HEK293 (cell line): Measurements from ENCODE around the gene ELAPOR1.

Experiments
- BCL11A ChIP-seq: fragments of 450-650 bp; formaldehyde crosslinking; IDR thresholded peaks from 2 replicates; pipeline ENCODE4 v1.5.1; 2016; ENCODE audit warnings: low read depth, missing biosample characterization, missing genetic modification characterization
- PRDM6 ChIP-seq: fragments of 450-650 bp; formaldehyde crosslinking; IDR thresholded peaks from 2 replicates; pipeline ENCODE4 v1.5.1; 2017; ENCODE audit warnings: missing biosample characterization, missing genetic modification characterization
- REST ChIP-seq: fragments of 450-650 bp; formaldehyde crosslinking; IDR thresholded peaks from 2 replicates; pipeline ENCODE4 v1.5.1; 2016; ENCODE audit warnings: missing biosample characterization, missing genetic modification characterization
- ZBTB20 ChIP-seq: fragments of 450-650 bp; formaldehyde crosslinking; IDR thresholded peaks from 2 replicates; pipeline ENCODE4 v1.5.1; 2016; ENCODE audit warnings: missing biosample characterization, missing genetic modification characterization
- ZBTB21 ChIP-seq: fragments of 450-650 bp; formaldehyde crosslinking; IDR thresholded peaks from 2 replicates; pipeline ENCODE4 v1.5.1; 2017; ENCODE audit warnings: missing biosample characterization, missing genetic modification characterization
- ZBTB7A ChIP-seq: fragments of 450-650 bp; formaldehyde crosslinking; IDR thresholded peaks from 2 replicates; pipeline ENCODE4 v1.5.1; 2016; ENCODE audit warnings: low read depth, missing biosample characterization, missing genetic modification characterization
- ZFHX2 ChIP-seq: fragments of 450-650 bp; formaldehyde crosslinking; conservative IDR thresholded peaks from 2 replicates; pipeline ENCODE4 v1.5.1; 2016; ENCODE audit warnings: missing biosample characterization, missing genetic modification characterization
- ZNF148 ChIP-seq: fragments of 450-650 bp; formaldehyde crosslinking; IDR thresholded peaks from 2 replicates; pipeline ENCODE4 v1.5.0; 2017; ENCODE audit warnings: missing biosample characterization, missing genetic modification characterization, borderline replicate concordance
- ZNF16 ChIP-seq: fragments of 450-650 bp; formaldehyde crosslinking; IDR thresholded peaks from 2 replicates; pipeline ENCODE4 v1.5.1; 2016; ENCODE audit warnings: low read depth, missing biosample characterization, missing genetic modification characterization
- ZNF174 ChIP-seq: fragments of 450-650 bp; formaldehyde crosslinking; IDR thresholded peaks from 2 replicates; pipeline ENCODE4 v1.5.0; 2017; ENCODE audit warnings: missing biosample characterization, mild to moderate bottlenecking, missing genetic modification characterization
- ZNF175 ChIP-seq: fragments of 450-650 bp; formaldehyde crosslinking; IDR thresholded peaks from 2 replicates; pipeline ENCODE4 v1.5.1; 2016; ENCODE audit warnings: missing biosample characterization, missing genetic modification characterization
- ZNF221 ChIP-seq: fragments of 450-650 bp; formaldehyde crosslinking; IDR thresholded peaks from 2 replicates; pipeline ENCODE4 v1.5.1; 2017; ENCODE audit warnings: missing biosample characterization, missing genetic modification characterization, borderline replicate concordance
- ZNF239 ChIP-seq: fragments of 450-650 bp; formaldehyde crosslinking; IDR thresholded peaks from 2 replicates; pipeline ENCODE4 v1.5.1; 2016; ENCODE audit warnings: missing biosample characterization, missing genetic modification characterization
- ZNF335 ChIP-seq: fragments of 450-650 bp; formaldehyde crosslinking; conservative IDR thresholded peaks from 2 replicates; pipeline ENCODE4 v1.5.1; 2016; ENCODE audit warnings: missing biosample characterization, missing genetic modification characterization
- ZNF529 ChIP-seq: fragments of 450-650 bp; formaldehyde crosslinking; IDR thresholded peaks from 2 replicates; pipeline ENCODE4 v1.5.1; 2017; ENCODE audit warnings: missing genetic modification characterization, missing biosample characterization; ENCODE audit not compliant: insufficient replicate concordance
- ZNF561 ChIP-seq: fragments of 450-650 bp; IDR thresholded peaks from 2 replicates; pipeline ENCODE4 v1.5.1; 2018; ENCODE audit warnings: missing biosample characterization, missing genetic modification characterization, borderline replicate concordance
- ZNF707 ChIP-seq: fragments of 450-650 bp; formaldehyde crosslinking; IDR thresholded peaks from 2 replicates; pipeline ENCODE4 v1.5.1; 2016; ENCODE audit warnings: missing biosample characterization, missing genetic modification characterization
- TF ChIP-seq, protein P1 (sequence below): fragments of 450-650 bp; formaldehyde crosslinking; IDR thresholded peaks from 2 replicates; pipeline ENCODE4 v1.5.1; 2016; ENCODE audit warnings: missing biosample characterization, missing genetic modification characterization, borderline replicate concordance
- TF ChIP-seq, protein P2 (sequence below): fragments of 450-650 bp; formaldehyde crosslinking; IDR thresholded peaks from 2 replicates; pipeline ENCODE4 v1.5.1; 2016; ENCODE audit warnings: missing biosample characterization, missing genetic modification characterization, low read depth

Gene ELAPOR1

DNA sequence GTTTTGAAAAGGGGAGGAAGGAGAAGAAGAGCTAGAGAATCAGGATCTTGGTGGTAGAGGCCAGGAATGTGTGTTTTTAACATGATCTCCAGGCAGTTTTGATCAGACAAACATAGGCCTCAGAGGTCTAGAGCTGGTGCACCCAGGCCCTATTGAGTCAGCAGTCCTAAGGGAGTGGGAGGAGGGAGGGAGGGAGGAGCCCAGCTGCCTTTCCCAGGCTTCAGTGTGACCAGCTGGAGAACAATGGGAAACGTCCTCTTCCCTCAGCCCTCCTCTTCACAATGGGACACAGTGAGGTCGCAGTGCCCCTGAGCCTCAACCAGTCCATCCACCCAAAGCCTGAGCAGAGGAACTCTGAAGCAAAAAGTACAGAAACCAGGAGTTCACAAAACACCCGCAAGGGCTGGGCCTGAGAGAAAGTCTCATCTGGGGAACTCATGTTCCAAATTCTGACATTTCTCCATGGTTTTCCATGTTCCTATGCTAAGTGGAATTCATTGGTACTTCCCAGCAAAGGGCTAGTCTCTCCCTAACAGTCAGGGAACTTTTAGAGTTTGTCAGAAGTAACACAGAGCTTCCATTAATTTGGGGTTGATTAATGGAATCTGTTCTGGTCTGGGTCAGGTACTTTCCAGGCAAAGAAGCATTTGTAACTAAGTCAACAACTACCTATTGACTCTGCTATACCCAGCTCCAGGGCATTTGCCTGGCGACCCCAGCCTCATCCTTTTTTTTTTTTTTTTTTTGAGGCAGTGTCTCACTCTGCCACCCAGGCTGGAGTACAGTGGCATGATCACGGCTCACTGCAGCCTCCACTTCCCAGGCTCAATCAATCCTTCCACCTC lies 37.5 kb downstream of the ELAPOR1 start (continued):
- TF ChIP-seq, protein P1, sequence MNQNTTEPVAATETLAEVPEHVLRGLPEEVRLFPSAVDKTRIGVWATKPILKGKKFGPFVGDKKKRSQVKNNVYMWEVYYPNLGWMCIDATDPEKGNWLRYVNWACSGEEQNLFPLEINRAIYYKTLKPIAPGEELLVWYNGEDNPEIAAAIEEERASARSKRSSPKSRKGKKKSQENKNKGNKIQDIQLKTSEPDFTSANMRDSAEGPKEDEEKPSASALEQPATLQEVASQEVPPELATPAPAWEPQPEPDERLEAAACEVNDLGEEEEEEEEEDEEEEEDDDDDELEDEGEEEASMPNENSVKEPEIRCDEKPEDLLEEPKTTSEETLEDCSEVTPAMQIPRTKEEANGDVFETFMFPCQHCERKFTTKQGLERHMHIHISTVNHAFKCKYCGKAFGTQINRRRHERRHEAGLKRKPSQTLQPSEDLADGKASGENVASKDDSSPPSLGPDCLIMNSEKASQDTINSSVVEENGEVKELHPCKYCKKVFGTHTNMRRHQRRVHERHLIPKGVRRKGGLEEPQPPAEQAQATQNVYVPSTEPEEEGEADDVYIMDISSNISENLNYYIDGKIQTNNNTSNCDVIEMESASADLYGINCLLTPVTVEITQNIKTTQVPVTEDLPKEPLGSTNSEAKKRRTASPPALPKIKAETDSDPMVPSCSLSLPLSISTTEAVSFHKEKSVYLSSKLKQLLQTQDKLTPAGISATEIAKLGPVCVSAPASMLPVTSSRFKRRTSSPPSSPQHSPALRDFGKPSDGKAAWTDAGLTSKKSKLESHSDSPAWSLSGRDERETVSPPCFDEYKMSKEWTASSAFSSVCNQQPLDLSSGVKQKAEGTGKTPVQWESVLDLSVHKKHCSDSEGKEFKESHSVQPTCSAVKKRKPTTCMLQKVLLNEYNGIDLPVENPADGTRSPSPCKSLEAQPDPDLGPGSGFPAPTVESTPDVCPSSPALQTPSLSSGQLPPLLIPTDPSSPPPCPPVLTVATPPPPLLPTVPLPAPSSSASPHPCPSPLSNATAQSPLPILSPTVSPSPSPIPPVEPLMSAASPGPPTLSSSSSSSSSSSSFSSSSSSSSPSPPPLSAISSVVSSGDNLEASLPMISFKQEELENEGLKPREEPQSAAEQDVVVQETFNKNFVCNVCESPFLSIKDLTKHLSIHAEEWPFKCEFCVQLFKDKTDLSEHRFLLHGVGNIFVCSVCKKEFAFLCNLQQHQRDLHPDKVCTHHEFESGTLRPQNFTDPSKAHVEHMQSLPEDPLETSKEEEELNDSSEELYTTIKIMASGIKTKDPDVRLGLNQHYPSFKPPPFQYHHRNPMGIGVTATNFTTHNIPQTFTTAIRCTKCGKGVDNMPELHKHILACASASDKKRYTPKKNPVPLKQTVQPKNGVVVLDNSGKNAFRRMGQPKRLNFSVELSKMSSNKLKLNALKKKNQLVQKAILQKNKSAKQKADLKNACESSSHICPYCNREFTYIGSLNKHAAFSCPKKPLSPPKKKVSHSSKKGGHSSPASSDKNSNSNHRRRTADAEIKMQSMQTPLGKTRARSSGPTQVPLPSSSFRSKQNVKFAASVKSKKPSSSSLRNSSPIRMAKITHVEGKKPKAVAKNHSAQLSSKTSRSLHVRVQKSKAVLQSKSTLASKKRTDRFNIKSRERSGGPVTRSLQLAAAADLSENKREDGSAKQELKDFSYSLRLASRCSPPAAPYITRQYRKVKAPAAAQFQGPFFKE, result no peak
- no peak for TF ChIP-seq ZNF16 (tag by site-specific recombination)
- TF ChIP-seq ZNF221 (tag by site-specific recombination), result no peak
- TF ChIP-seq PRDM6 (tag by site-specific recombination), result no peak
- TF ChIP-seq ZNF148, result no peak
- TF ChIP-seq ZBTB7A (tag by site-specific recombination), result no peak
- TF ChIP-seq ZNF174, result no peak
- TF ChIP-seq ZNF707 (tag by site-specific recombination), result no peak
- 0 out of 2 replicates have a peak, but pooled peaks have one; percentile 5 for TF ChIP-seq ZNF335 (tag by site-specific recombination)
- peak; percentile 61; the same call in 1 of the 2 replicates for TF ChIP-seq ZFHX2
- no peak for TF ChIP-seq ZNF239 (tag by site-specific recombination)
- no peak for TF ChIP-seq BCL11A (tag by site-specific recombination)
- TF ChIP-seq, protein P2, sequence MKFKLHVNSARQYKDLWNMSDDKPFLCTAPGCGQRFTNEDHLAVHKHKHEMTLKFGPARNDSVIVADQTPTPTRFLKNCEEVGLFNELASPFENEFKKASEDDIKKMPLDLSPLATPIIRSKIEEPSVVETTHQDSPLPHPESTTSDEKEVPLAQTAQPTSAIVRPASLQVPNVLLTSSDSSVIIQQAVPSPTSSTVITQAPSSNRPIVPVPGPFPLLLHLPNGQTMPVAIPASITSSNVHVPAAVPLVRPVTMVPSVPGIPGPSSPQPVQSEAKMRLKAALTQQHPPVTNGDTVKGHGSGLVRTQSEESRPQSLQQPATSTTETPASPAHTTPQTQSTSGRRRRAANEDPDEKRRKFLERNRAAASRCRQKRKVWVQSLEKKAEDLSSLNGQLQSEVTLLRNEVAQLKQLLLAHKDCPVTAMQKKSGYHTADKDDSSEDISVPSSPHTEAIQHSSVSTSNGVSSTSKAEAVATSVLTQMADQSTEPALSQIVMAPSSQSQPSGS (tag by site-specific recombination), result no peak
- no peak for TF ChIP-seq ZNF529 (tag by site-specific recombination)
- no peak for TF ChIP-seq ZNF561 (tag by site-specific recombination)
- TF ChIP-seq REST (tag by site-specific recombination), result no peak
- TF ChIP-seq ZBTB21 (tag by site-specific recombination), result no peak
- no peak for TF ChIP-seq ZNF175
- TF ChIP-seq ZBTB20, result peak; percentile 51; the same call in 1 of the 2 replicates
